Gastrocnemius medialis (tissue), 4 donors: ENCODE data around the gene GNAS-AS1. TPM values are rescaled to one million over a fixed set of nuclear protein-coding genes. Genes with fewer than 3 reads are reported as not detected.
"Not testable (repeated sequence)": the region's sequence is repeated elsewhere in the genome, so short reads cannot be mapped to it uniquely, and the experiment has no call there.

Source experiments
- ATAC-seq, 2 donors: fragments of 150-250 bp; one replicate each; pipeline ENCODE4 v1.9.1; 2016
- DNase-seq, 2 donors: peaks; one replicate each; pipeline ENCODE4 v3.0.0-alpha.2; 2019
- H3K27ac ChIP-seq, 4 donors: fragments of 200-600 bp; sonication (generic); 1 replicate in 1 of 4; 2 replicates in 3 of 4; pipeline ENCODE4 v1.5.1; 2016 to 2018; ENCODE audit warnings: mild to moderate bottlenecking in 2 of 4, moderate library complexity in 1 of 4
- H3K27me3 ChIP-seq, 3 donors: fragments of 200-600 bp; sonication (generic) in 2 of 3; 1 replicate in 1 of 3; 2 replicates in 2 of 3; pipeline versions ENCODE4 v1.5.1 to v1.6.0; 2016 to 2019; ENCODE audit warnings: mild to moderate bottlenecking in 1 of 3, moderate library complexity in 1 of 3
- H3K36me3 ChIP-seq, 2 donors: fragments of 200-600 bp; sonication (generic) in 1 of 2; one replicate each; pipeline ENCODE4 v1.5.1; 2017 to 2018
- H3K4me1 ChIP-seq, 2 donors: fragments of 200-600 bp; sonication (generic) in 1 of 2; one replicate each; pipeline ENCODE4 v1.5.1; 2016 to 2017; ENCODE audit warnings: mild to moderate bottlenecking in 2 of 2
- H3K4me3 ChIP-seq, 4 donors: fragments of 200-600 bp; sonication (generic) in 3 of 4; 1 replicate in 1 of 4; 2 replicates in 3 of 4; pipeline ENCODE4 v1.5.1; 2016 to 2019; ENCODE audit warnings: mild to moderate bottlenecking in 2 of 4
- H3K9me3 ChIP-seq, 3 donors: fragments of 200-600 bp; sonication (generic) in 2 of 3; 1 replicate in 1 of 3; 2 replicates in 2 of 3; pipeline ENCODE4 v1.5.1; 2016 to 2019
- POLR2A ChIP-seq, 2 donors: fragments of 450-650 bp; IDR thresholded peaks; one replicate each; pipeline ENCODE4 v1.6.1; 2017; ENCODE audit warnings: antibody characterized with exemption in 2 of 2, mild to moderate bottlenecking in 2 of 2, moderate library complexity in 2 of 2
- in situ Hi-C, 4 donors: fragments of 200-750 bp; cut with MboI; loops; one replicate each; pipeline versions ENCODE4 v1.15.0 to v1.8.0; 2017; ENCODE audit warnings: low sequenced_read_pairs in 4 of 4
- intact Hi-C: fragments of 100-400 bp; cut with DNase I; formaldehyde crosslinking; loops from one replicate; pipeline ENCODE4 v1.15.1; 2023; ENCODE audit warnings: low total_unique reads
- total RNA-seq, 4 donors: library from RNA; depleted of rRNA; stranded (reverse); fragments of >200 nt; gene quantifications; one replicate each; pipeline versions ENCODE4 v1.1.0 to v1.2.3, GENCODE V29; 2016
- TF ChIP-seq, protein P1 (sequence below), 5 experiments: fragments of 450-650 bp in 3 of 5; fragments of 200-600 bp in 2 of 5; sonication (generic) in 2 of 5; IDR thresholded peaks in 4 of 5; conservative IDR thresholded peaks in 1 of 5; 1 replicate in 4 of 5; 2 replicates in 1 of 5; pipeline ENCODE4 v1.5.1; 2016 to 2019; ENCODE audit warnings: antibody characterized with exemption in 5 of 5, mild to moderate bottlenecking in 3 of 5, moderate library complexity in 3 of 5

GNAS-AS1 gene
- total RNA-seq, 4 donors from 2014 or later: not detected

GRCh38 chr20:58822748-58823730 lies 27.7 kb downstream of the GNAS-AS1 start:
- ATAC-seq (peak in 1 of 2 donors; percentile 22), DNase-seq (peak in 1 of 2 donors; percentile 37)
- peak overlapping the region in 2 of 4 donors; percentile 39 to 50 for H3K27ac ChIP-seq
- no peaks in the 10 kb centered on the region for H3K9me3 ChIP-seq
- H3K27me3 ChIP-seq: no peaks in the 10 kb centered on the region
- no peak for TF ChIP-seq POLR2A (IDR thresholded peaks at IDR 0.05)
- TF ChIP-seq, protein P1, sequence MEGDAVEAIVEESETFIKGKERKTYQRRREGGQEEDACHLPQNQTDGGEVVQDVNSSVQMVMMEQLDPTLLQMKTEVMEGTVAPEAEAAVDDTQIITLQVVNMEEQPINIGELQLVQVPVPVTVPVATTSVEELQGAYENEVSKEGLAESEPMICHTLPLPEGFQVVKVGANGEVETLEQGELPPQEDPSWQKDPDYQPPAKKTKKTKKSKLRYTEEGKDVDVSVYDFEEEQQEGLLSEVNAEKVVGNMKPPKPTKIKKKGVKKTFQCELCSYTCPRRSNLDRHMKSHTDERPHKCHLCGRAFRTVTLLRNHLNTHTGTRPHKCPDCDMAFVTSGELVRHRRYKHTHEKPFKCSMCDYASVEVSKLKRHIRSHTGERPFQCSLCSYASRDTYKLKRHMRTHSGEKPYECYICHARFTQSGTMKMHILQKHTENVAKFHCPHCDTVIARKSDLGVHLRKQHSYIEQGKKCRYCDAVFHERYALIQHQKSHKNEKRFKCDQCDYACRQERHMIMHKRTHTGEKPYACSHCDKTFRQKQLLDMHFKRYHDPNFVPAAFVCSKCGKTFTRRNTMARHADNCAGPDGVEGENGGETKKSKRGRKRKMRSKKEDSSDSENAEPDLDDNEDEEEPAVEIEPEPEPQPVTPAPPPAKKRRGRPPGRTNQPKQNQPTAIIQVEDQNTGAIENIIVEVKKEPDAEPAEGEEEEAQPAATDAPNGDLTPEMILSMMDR (IDR thresholded peaks at IDR 0.05 in 4 of 5, conservative IDR thresholded peaks at IDR 0.05 in 1 of 5): no peak
- H3K36me3 ChIP-seq: no peaks in the 10 kb centered on the region
- H3K4me3 ChIP-seq: no peak overlapping the region
- intact Hi-C loops (loop anchor here (1.0 kb wide), 1 partner anchor 29 kb away; the partner anchor contains the start of gene GNAS), in situ Hi-C loops (no loop called here)
- H3K4me1 ChIP-seq: peaks cover 0 to 28% of the 10 kb centered on the region in 2 donors

DNA sequence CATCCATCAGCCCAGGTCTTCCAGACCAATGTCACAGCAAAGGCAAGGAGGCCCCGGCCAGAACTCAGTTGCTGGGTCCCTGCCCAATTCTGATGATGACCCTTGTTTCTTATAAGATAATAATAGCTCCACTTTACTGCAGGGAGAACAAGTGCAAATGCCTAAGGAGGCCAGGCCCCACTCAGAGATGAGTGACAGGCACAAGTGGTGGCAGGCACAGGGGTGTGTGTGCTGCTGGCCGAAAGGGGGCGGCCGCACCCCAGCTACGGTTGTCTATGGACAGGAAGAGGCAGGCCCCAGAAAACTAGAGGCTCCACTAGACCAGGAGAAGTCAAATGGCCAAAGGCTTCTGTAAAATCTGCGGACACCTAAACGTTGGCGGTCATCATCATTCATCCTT lies 28.6 kb downstream of the GNAS-AS1 start:
- TF ChIP-seq, protein P1 (IDR thresholded peaks at IDR 0.05 in 4 of 5, conservative IDR thresholded peaks at IDR 0.05 in 1 of 5): peak in 3 of 5 experiments; percentile 30 to 51 (median 36)
- no peak for TF ChIP-seq POLR2A (IDR thresholded peaks at IDR 0.05)
- no peak overlapping the region for H3K4me3 ChIP-seq
- H3K4me1 ChIP-seq: peaks cover 0 to 23% of the 10 kb centered on the region in 2 donors
- H3K27ac ChIP-seq: peak overlapping the region in 1 of 4 donors; percentile 50
- H3K27me3 ChIP-seq: no peaks in the 10 kb centered on the region
- peak in 1 of 2 donors; percentile 67 for DNase-seq
- H3K9me3 ChIP-seq: no peaks in the 10 kb centered on the region
- in situ Hi-C loops: no loop called here
- intact Hi-C loops: loop anchor here (1.0 kb wide), 1 partner anchor 30 kb away; the partner anchor contains the start of gene GNAS
- no peaks in the 10 kb centered on the region for H3K36me3 ChIP-seq
- ATAC-seq: peak in 1 of 2 donors; percentile 63

GRCh38 chr20:58820515-58820914 lies 30.2 kb downstream of the GNAS-AS1 start:
- peaks cover 0 to 23% of the 10 kb centered on the region in 2 donors for H3K4me1 ChIP-seq
- in situ Hi-C loops, DNase-seq: not testable (repeated sequence)

DNA sequence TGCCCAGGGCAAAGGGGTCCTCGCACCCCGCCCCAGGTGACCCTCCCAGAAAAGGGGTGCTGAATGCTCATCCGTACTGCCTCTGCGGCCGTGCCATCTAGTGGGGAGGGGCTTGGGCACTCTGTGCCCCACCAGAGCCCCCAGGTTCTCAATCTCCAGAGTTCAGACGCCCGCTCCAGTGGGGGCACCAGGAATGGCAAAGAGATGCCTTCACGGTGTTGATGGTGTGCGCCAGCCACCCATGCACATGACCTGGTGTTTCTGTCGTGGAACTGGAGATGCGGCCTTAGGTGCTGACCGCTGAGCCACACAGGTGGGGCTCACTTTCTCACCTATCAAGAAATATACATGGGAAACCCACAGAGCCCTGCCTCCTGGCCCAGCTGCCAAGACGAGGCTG lies 30.8 kb downstream of the GNAS-AS1 start:
- no peaks in the 10 kb centered on the region for H3K27me3 ChIP-seq
- H3K4me1 ChIP-seq: peaks cover 0 to 19% of the 10 kb centered on the region in 2 donors
- TF ChIP-seq, protein P1 (IDR thresholded peaks at IDR 0.05 in 4 of 5, conservative IDR thresholded peaks at IDR 0.05 in 1 of 5): no peak
- TF ChIP-seq POLR2A (IDR thresholded peaks at IDR 0.05): no peak
- in situ Hi-C loops (no loop called here), intact Hi-C loops (no loop called here)
- H3K36me3 ChIP-seq: no peaks in the 10 kb centered on the region
- no peak overlapping the region for H3K4me3 ChIP-seq
- no peaks in the 10 kb centered on the region for H3K9me3 ChIP-seq
- no peak overlapping the region for H3K27ac ChIP-seq
- DNase-seq: no peak
- no peak for ATAC-seq

More at GRCh38 chr20:58820515-58820914, 30.2 kb downstream of the GNAS-AS1 start:
- H3K4me3 ChIP-seq, H3K36me3 ChIP-seq, H3K9me3 ChIP-seq, ATAC-seq, H3K27ac ChIP-seq, H3K27me3 ChIP-seq, intact Hi-C loops: not testable (repeated sequence)
